Lower lobe of right lung (tissue), 2 donors: ENCODE data around the gene TPRN. TPM values are rescaled to one million over a fixed set of nuclear protein-coding genes. Genes with fewer than 3 reads are reported as not detected.

Experiments used
- ATAC-seq, 2 donors: fragments of 200-7000 bp; cut with Tn5 transposase; one replicate each; pipeline ENCODE4 v1.9.1; 2020 to 2022; ENCODE audit warnings: mild to moderate bottlenecking in 2 of 2, moderate library complexity in 2 of 2
- DNase-seq: peaks from one replicate; pipeline ENCODE4 v3.0.0-alpha.2; 2020
- H3K27ac ChIP-seq: fragments of 200-600 bp; one replicate; pipeline ENCODE4 v1.8.0; 2022
- H3K27me3 ChIP-seq: fragments of 200-600 bp; one replicate; pipeline ENCODE4 v1.8.0; 2022; ENCODE audit warnings: low read depth
- H3K36me3 ChIP-seq: fragments of 200-600 bp; one replicate; pipeline ENCODE4 v1.8.0; 2022; ENCODE audit warnings: mild to moderate bottlenecking
- H3K4me1 ChIP-seq: fragments of 200-600 bp; one replicate; pipeline ENCODE4 v1.8.0; 2022
- H3K4me3 ChIP-seq: fragments of 200-600 bp; one replicate; pipeline ENCODE4 v1.8.0; 2022; ENCODE audit warnings: mild to moderate bottlenecking
- H3K9me3 ChIP-seq: fragments of 200-600 bp; one replicate; pipeline ENCODE4 v1.8.0; 2022
- CTCF ChIP-seq: fragments of 200-600 bp; IDR thresholded peaks from one replicate; pipeline ENCODE4 v1.8.0; 2022; ENCODE audit warnings: antibody characterized with exemption, mild to moderate bottlenecking
- intact Hi-C: fragments of 100-400 bp; cut with DNase I; formaldehyde crosslinking; loops from one replicate; pipeline ENCODE4 v1.11.0; 2022
- total RNA-seq: library from RNA; stranded (reverse); fragmentation: NEBNext Ultra II Directional; extraction: Animal tissue kit (Norgen Biotek cat#: 25700); gene quantifications from one replicate; pipeline ENCODE4 v1.2.1, GENCODE V29; 2021
- donor health status: DM: no; HTN: yes; CAD: no; lungs with severe emphysema.

TPRN gene
- total RNA-seq, 1 donor from 2014 or later, result 17.8 TPM

DNA sequence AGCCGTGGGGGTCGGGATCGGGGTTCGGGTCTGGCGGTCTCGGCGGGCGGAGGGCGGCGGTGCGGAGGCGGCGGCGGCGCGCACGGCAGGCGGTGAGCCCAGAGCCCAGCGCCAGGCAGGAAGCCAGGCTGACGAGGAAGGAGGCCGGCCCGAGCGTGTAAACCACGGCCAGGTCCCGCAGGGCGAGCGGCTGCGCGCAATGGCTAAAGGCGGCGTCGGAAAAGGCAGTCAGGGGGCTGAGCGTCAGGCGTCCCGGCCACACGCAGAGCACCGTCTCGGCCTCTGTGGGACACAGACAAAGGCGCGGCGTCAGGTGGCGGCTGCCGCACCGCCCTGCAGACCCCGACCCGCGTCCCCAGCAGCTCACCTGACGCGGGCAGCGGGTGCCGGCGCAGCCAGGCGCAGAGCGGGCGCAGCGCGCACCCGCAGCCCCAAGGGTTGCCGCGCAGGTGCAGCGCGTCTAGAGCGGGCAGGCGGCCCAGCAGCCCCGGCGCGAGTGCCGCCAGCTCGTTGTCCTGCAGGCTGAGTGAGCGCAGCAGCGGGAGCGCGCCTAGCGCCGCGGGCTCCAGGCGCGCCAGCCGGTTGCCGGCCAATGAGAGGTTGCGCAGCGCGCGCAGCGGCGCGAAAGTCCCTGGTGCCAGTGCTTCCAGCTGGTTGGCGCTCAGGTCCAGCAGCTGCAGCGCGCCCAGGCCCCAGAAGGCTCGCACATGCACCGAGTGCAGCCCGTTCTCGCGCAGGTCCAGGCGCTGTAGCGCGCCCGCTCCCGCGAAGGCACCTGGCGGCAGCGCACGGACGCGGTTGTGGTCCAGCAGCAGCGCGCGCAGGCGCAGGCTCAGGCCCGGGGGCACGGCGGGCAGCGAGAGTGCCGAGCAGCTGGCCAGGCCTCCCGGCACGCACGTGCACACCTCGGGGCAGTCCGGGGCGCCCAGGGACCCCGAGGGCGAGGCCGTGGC lies 31.4 kb downstream of the TPRN start:
- intact Hi-C loops, result no loop called here
- H3K9me3 ChIP-seq, result no peaks in the 10 kb centered on the region
- peaks cover 78% of the 10 kb centered on the region for H3K27me3 ChIP-seq
- H3K36me3 ChIP-seq, result no peaks in the 10 kb centered on the region
- DNase-seq, result no peak
- peak; percentile 27 to 44 for ATAC-seq
- H3K4me3 ChIP-seq, result peak overlapping the region; percentile 41
- TF ChIP-seq CTCF, result no peak
- peaks cover 23% of the 10 kb centered on the region for H3K4me1 ChIP-seq
- H3K27ac ChIP-seq, result no peak overlapping the region

DNA sequence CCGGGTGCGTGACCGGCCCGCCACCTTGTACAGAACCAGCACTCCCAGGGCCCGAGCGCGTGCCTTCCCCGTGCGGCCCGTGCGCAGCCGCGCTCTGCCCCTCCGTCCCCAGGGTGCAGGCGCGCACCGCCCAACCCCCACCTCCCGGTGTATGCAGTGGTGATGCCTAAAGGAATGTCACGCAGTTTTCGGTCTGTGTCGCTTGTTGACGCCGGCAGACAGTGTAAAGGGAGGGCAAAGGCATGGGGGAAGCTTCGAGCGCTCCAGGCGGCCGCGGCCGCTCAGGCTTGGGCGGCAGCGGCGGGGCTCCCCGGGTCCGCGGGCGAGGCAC lies 32.0 kb downstream of the TPRN start:
- H3K4me1 ChIP-seq, result peaks cover 24% of the 10 kb centered on the region
- H3K9me3 ChIP-seq, result no peaks in the 10 kb centered on the region
- H3K36me3 ChIP-seq, result no peaks in the 10 kb centered on the region
- peak overlapping the region; percentile 41 for H3K4me3 ChIP-seq
- ATAC-seq (no peak), DNase-seq (no peak)
- no peak for TF ChIP-seq CTCF
- H3K27ac ChIP-seq, result no peak overlapping the region
- intact Hi-C loops, result no loop called here
- peaks cover 85% of the 10 kb centered on the region for H3K27me3 ChIP-seq

DNA sequence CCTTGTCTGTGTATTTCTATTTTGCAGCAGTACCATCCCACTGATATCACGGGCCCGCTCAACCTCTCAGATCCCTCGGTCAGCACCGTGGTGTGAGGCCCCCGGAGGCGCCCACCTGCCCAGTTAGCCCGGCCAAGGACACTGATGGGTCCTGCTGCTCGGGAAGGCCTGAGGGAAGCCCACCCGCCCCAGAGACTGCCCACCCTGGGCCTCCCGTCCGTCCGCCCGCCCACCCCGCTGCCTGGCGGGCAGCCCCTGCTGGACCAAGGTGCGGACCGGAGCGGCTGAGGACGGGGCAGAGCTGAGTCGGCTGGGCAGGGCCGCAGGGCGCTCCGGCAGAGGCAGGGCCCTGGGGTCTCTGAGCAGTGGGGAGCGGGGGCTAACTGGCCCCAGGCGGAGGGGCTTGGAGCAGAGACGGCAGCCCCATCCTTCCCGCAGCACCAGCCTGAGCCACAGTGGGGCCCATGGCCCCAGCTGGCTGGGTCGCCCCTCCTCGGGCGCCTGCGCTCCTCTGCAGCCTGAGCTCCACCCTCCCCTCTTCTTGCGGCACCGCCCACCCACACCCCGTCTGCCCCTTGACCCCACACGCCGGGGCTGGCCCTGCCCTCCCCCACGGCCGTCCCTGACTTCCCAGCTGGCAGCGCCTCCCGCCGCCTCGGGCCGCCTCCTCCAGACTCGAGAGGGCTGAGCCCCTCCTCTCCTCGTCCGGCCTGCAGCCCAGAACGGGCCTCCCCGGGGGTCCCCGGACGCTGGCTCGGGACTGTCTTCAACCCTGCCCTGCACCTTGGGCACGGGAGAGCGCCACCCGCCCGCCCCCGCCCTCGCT lies 32.6 kb downstream of the TPRN start:
- intact Hi-C loops, result no loop called here
- Histone ChIP-seq H3K36me3 (no peaks in the 10 kb centered on the region), H3K27me3 (peaks cover 91% of the 10 kb centered on the region), H3K4me3 (peak overlapping the region; percentile 41), H3K4me1 (peaks cover 30% of the 10 kb centered on the region), H3K9me3 (no peaks in the 10 kb centered on the region), H3K27ac (no peak overlapping the region)
- ATAC-seq (peak; percentile 4 to 13), DNase-seq (no peak)
- TF ChIP-seq CTCF, result no peak

DNA sequence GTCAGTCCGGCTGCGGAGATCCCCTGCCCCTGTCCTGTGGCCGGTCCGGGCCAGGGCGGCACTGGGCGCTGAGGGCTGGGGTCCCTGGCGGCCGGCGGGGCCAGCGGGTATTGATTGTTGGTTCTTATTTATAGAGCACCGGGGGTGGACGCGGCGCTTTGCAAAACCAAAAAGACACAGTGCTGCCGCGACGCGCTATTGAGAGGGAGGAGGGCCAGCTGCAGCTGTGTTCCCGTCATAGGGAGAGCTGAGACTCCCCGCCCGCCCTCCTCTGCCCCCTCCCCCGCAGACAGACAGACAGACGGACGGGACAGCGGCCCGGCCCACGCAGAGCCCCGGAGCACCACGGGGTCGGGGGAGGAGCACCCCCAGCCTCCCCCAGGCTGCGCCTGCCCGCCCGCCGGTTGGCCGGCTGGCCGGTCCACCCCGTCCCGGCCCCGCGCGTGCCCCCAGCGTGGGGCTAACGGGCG lies 33.2 kb downstream of the TPRN start:
- Histone ChIP-seq H3K27me3 (peaks cover 96% of the 10 kb centered on the region), H3K4me1 (peaks cover 36% of the 10 kb centered on the region), H3K9me3 (no peaks in the 10 kb centered on the region), H3K4me3 (no peak overlapping the region), H3K36me3 (no peaks in the 10 kb centered on the region), H3K27ac (no peak overlapping the region)
- no peak for DNase-seq
- no peak for ATAC-seq
- no peak for TF ChIP-seq CTCF
- intact Hi-C loops, result no loop called here

DNA sequence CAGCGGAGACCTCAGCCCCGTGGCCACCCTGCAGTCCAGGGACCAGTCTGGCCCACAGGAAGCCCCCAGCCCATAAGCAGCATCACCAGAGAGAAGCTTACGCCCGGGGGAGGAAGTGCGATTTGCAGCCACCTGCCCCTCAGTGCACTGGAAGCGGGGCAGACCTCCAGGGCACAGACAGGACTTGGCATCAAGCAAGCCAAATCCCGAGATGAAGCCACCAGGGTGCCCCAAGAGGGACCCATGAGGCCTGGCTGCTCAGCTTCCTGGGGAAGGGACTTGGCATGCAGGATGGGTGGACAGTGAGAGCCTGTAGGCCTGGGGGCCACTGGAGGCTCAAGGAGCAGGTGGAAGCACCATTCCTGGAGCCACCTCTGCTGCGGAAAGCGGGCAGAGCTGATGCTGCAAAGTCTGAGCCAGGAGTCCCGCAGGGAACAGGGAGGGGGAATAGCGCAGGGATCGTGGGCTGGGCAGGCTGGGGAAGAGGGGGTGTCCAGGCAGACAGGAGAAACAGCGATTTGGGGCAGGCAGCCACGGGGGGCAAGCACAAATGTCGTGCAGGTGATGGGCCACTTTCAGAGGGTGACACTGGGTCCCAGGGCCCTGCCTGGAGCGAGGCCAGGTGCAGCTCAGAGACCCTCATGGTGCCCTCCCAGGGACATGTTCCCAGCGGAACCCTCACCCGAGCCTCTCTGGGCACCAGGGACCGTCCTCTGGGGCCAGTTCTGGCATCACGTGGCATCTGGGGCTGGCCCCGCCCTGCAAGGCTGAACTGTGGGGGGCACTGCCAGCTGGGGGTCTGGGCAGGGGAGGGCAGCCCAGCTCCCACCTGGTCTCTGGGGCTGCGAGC lies 33.9 kb downstream of the TPRN start:
- no peak for DNase-seq
- H3K27me3 ChIP-seq, result peaks cover 96% of the 10 kb centered on the region

More for the DNA sequence above, 33.9 kb downstream of the TPRN start:
- H3K9me3 ChIP-seq, result no peaks in the 10 kb centered on the region
- H3K4me1 ChIP-seq, result peaks cover 43% of the 10 kb centered on the region
- no peak for TF ChIP-seq CTCF
- H3K27ac ChIP-seq, result no peak overlapping the region
- no peaks in the 10 kb centered on the region for H3K36me3 ChIP-seq
- no peak for ATAC-seq
- intact Hi-C loops, result no loop called here
- H3K4me3 ChIP-seq, result no peak overlapping the region
